Neuronal stem cell (in vitro differentiated cells): ENCODE results near the gene SPHK2.

Source experiments
- DNase-seq: peaks from one replicate; pipeline ENCODE4 v3.0.0-alpha.2; 2013; ENCODE audit warnings: low spot score
- H2AFZ ChIP-seq: one replicate; pipeline ENCODE4 v1.6.1; 2013; ENCODE audit warnings: mild to moderate bottlenecking, low read length, inconsistent platforms
- H2AK5ac ChIP-seq: 2 replicates; pipeline ENCODE4 v1.6.1; 2013; ENCODE audit warnings: low read depth, mild to moderate bottlenecking, inconsistent platforms, low read length, moderate library complexity, mixed read lengths
- H2BK120ac ChIP-seq: 2 replicates; pipeline ENCODE4 v1.6.1; 2013; ENCODE audit warnings: low read depth, mild to moderate bottlenecking, inconsistent platforms, low read length, moderate library complexity, mixed read lengths
- H2BK12ac ChIP-seq: one replicate; pipeline ENCODE4 v1.6.1; 2013; ENCODE audit warnings: low read length, inconsistent platforms
- H2BK15ac ChIP-seq: 2 replicates; pipeline ENCODE4 v1.6.1; 2013; ENCODE audit warnings: mild to moderate bottlenecking, low read length, inconsistent platforms, mixed read lengths
- H2BK5ac ChIP-seq: one replicate; pipeline ENCODE4 v1.6.1; 2013; ENCODE audit warnings: inconsistent platforms, mild to moderate bottlenecking, low read length, moderate library complexity
- H3K14ac ChIP-seq: one replicate; pipeline ENCODE4 v1.6.1; 2013; ENCODE audit warnings: low read length, inconsistent platforms
- H3K18ac ChIP-seq: 2 replicates; pipeline ENCODE4 v1.6.1; 2013; ENCODE audit warnings: low read length, inconsistent platforms
- H3K23ac ChIP-seq: 2 replicates; pipeline ENCODE4 v1.6.1; 2013; ENCODE audit warnings: low read depth, mild to moderate bottlenecking, mixed read lengths, low read length, inconsistent platforms; ENCODE audit not compliant: poor library complexity
- H3K27ac ChIP-seq: replicated peaks from 3 replicates; pipeline ENCODE4 v1.5.1; 2013; ENCODE audit warnings: low read length, inconsistent platforms
- H3K27me3 ChIP-seq, 3 experiments: 2 replicates each; pipeline ENCODE4 v1.6.1; 2013; ENCODE audit warnings: low read length in 3 of 3, mild to moderate bottlenecking in 2 of 3, inconsistent platforms in 1 of 3, low read depth in 1 of 3, mixed read lengths in 1 of 3, moderate library complexity in 1 of 3; ENCODE audit not compliant: control insufficient read depth in 3 of 3, insufficient read depth in 3 of 3
- H3K36me3 ChIP-seq, 2 donors: replicated peaks in 1 of 2; 2 replicates each; pipeline ENCODE4 v1.6.1; 2013; ENCODE audit warnings: low read length in 2 of 2; ENCODE audit not compliant: control insufficient read depth in 2 of 2, insufficient read depth in 2 of 2
- H3K4ac ChIP-seq: 2 replicates; pipeline ENCODE4 v1.6.1; 2013; ENCODE audit warnings: inconsistent platforms, mild to moderate bottlenecking, low read length, moderate library complexity
- H3K4me1 ChIP-seq, 2 donors: 1 replicate in 1 of 2; 2 replicates in 1 of 2; pipeline ENCODE4 v1.6.1; 2013; ENCODE audit warnings: low read length in 2 of 2, low read depth in 1 of 2; ENCODE audit not compliant: control insufficient read depth in 2 of 2, insufficient read depth in 1 of 2
- H3K4me2 ChIP-seq: one replicate; pipeline ENCODE4 v1.6.1; 2013; ENCODE audit warnings: mild to moderate bottlenecking, low read length, inconsistent platforms; ENCODE audit not compliant: insufficient read depth, poor library complexity, severe bottlenecking
- H3K4me3 ChIP-seq, 2 donors: 2 replicates each; pipeline ENCODE4 v1.5.1; 2013; ENCODE audit warnings: low read length in 2 of 2, mild to moderate bottlenecking in 2 of 2, inconsistent platforms in 1 of 2, moderate library complexity in 1 of 2
- H3K79me1 ChIP-seq: one replicate; pipeline ENCODE4 v1.6.1; 2013; ENCODE audit warnings: low read depth, mild to moderate bottlenecking, inconsistent platforms, low read length, moderate library complexity
- H3K9ac ChIP-seq: one replicate; pipeline ENCODE4 v1.6.1; 2013; ENCODE audit warnings: mild to moderate bottlenecking, low read depth, low read length, inconsistent platforms; ENCODE audit not compliant: poor library complexity
- H3K9me3 ChIP-seq, 2 donors: replicated peaks in 1 of 2; 2 replicates each; pipeline versions ENCODE3 to v1.6.1; 2013; ENCODE audit warnings: low read length in 2 of 2, mild to moderate bottlenecking in 2 of 2, inconsistent platforms in 1 of 2, low read depth in 1 of 2, mixed read lengths in 1 of 2, moderate library complexity in 1 of 2; ENCODE audit not compliant: control insufficient read depth in 2 of 2, insufficient read depth in 1 of 2
- H4K8ac ChIP-seq: one replicate; pipeline ENCODE4 v1.6.1; 2013; ENCODE audit warnings: low read depth, mild to moderate bottlenecking, inconsistent platforms, low read length, moderate library complexity
- H4K91ac ChIP-seq: one replicate; pipeline ENCODE4 v1.6.1; 2013; ENCODE audit warnings: low read length, low read depth, mild to moderate bottlenecking, inconsistent platforms; ENCODE audit not compliant: poor library complexity
- WGBS, 2 donors: extraction: QIAGEN DNeasy Blood & Tissue Kit; methylation state at CpG; one replicate each; pipeline ENCODE4 v1.1.7; 2013; ENCODE audit warnings: missing lambda C conversion rate in 2 of 2, mixed read lengths in 1 of 2; ENCODE audit not compliant: insufficient read length in 2 of 2, insufficient replicate concordance in 1 of 2; ENCODE audit errors: extremely low coverage in 2 of 2; 5-methylcytosine and 5-hydroxymethylcytosine counted together

SPHK2 gene

GRCh38 chr19:48669903-48670668, 50.8 kb downstream of the SPHK2 start:
- Histone ChIP-seq H2AFZ (no peak overlapping the region), H3K4me2 (no peak overlapping the region), H3K14ac (peak overlapping the region; percentile 32), H3K9me3 (peaks cover 0 to 2% of the 10 kb centered on the region in 2 donors), H3K36me3 (no peaks in the 10 kb centered on the region), H3K9ac (peak overlapping the region; percentile 21), H3K23ac (peak overlapping the region; percentile 66), H2BK120ac (no peak overlapping the region), H4K8ac (peak overlapping the region; percentile 92), H2AK5ac (peak overlapping the region; percentile 76), H4K91ac (no peak overlapping the region), H2BK15ac (peak overlapping the region; percentile 83), H3K18ac (peak overlapping the region; percentile 19), H3K4me3 (peak overlapping the region in 1 of 2 donors; percentile 23), H3K4ac (no peak overlapping the region), H3K4me1 (peaks cover 12 to 13% of the 10 kb centered on the region in 2 donors), H3K27me3 (peaks cover 0 to 10% (median 6%) of the 10 kb centered on the region in 3 experiments), H3K27ac (no peak overlapping the region), H2BK5ac (no peak overlapping the region), H2BK12ac (no peak overlapping the region), H3K79me1 (peaks cover 1% of the 10 kb centered on the region)
- no peak for DNase-seq
- WGBS, 2 donors = no CpG with 5 or more reads among the region's 26 CpGs

DNA sequence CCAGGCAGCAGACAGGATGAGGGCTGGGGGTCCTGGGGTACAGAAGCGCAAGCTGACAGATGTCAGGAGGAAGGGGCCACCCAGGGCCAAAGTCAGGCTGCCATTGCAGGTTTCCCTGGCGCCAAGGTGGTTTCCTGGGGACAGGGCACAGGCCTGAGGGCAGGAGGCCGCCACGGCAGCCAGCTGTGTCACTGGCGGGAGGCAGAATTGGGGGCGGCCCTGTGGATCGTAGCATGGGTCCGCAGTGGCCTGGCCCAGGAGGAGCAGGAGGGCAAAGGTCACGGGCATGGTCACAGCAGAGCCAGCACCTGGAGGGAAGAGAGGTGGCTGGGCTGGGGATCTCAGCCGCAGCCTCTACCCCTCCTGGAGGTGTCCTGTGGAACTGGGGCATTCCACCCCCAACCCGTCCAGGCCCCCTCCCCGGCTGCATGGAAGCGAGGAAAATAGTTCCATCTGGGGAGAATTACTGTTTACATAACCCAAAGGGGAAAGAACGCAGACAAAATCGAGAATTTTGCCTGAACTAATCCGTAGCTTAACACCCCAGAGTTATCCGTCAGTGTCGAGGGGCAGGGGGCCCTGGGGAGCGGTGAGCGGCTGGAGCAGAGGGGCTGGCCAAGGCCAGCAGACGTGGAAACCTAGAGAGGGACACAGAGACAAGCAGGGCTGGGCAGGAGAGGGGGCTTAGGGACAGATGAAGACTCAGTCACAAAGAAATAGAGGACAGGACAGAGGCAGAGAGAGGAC, 51.6 kb downstream of the SPHK2 start:
- Histone ChIP-seq H3K9ac (no peak overlapping the region), H2BK15ac (peak overlapping the region; percentile 83), H2BK120ac (no peak overlapping the region), H3K4me1 (peaks cover 12 to 13% of the 10 kb centered on the region in 2 donors), H3K4ac (no peak overlapping the region), H3K23ac (peak overlapping the region; percentile 32), H2AFZ (peak overlapping the region; percentile 75), H4K8ac (no peak overlapping the region), H3K14ac (peak overlapping the region; percentile 31), H3K27me3 (peaks cover 0 to 9% (median 6%) of the 10 kb centered on the region in 3 experiments), H3K79me1 (peaks cover 1% of the 10 kb centered on the region), H3K18ac (peak overlapping the region; percentile 7), H3K27ac (no peak overlapping the region), H2AK5ac (peak overlapping the region; percentile 76), H3K9me3 (peaks cover 0 to 2% of the 10 kb centered on the region in 2 donors), H4K91ac (no peak overlapping the region), H3K4me2 (no peak overlapping the region), H3K36me3 (no peaks in the 10 kb centered on the region), H3K4me3 (no peak overlapping the region), H2BK12ac (peak overlapping the region; percentile 30), H2BK5ac (no peak overlapping the region)
- WGBS, 2 donors = no CpG with 5 or more reads among the region's 21 CpGs
- DNase-seq = no peak

DNA sequence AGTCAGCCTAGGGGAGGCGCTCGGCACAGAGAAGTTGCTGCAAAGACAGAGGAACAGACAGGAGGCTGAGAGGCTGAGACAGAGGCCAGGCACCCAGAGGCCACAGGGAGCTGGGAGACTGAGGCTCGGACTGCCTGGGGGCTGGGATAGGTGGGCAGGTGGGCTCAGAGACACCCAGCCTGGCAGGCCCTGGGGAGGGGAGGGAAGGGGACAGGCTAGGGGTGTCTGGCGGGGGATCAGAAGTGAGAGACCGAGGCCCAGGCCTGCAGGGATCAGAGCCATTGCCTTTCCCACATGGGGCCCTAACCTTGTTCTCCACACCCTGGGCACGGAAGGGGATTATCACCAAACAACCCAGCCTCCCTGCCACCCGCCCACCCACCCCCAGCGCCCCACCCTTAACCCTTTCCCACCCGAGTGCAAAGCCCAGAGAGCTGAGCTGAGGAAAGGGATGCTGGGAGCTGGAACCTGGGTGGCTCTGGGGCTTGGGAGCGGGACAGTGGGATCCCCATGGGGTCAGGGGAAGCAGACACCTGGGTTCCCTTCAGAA, 52.2 kb downstream of the SPHK2 start:
- Histone ChIP-seq H3K23ac (peak overlapping the region; percentile 32), H2BK12ac (no peak overlapping the region), H4K8ac (no peak overlapping the region), H3K4me2 (no peak overlapping the region), H3K79me1 (peaks cover 1% of the 10 kb centered on the region), H3K9ac (no peak overlapping the region), H3K27ac (no peak overlapping the region), H3K4me3 (no peak overlapping the region), H3K18ac (peak overlapping the region; percentile 33), H2BK120ac (no peak overlapping the region), H3K4me1 (peaks cover 12 to 13% of the 10 kb centered on the region in 2 donors), H2BK15ac (peak overlapping the region; percentile 95), H2BK5ac (peak overlapping the region; percentile 73), H3K4ac (no peak overlapping the region), H2AK5ac (peak overlapping the region; percentile 98), H3K14ac (no peak overlapping the region), H3K36me3 (no peaks in the 10 kb centered on the region), H4K91ac (no peak overlapping the region), H3K9me3 (peaks cover 0 to 2% of the 10 kb centered on the region in 2 donors), H3K27me3 (peaks cover 0 to 6% (median 6%) of the 10 kb centered on the region in 3 experiments), H2AFZ (peak overlapping the region; percentile 75)
- WGBS, 2 donors = no CpG with 5 or more reads among the region's 10 CpGs
- no peak for DNase-seq
